GM13976 (cell line): ENCODE measurements around the gene ELF3.
"Not testable (repeated sequence)": the region's sequence is repeated elsewhere in the genome, so short reads cannot be mapped to it uniquely, and the experiment has no call there.

Source experiments
- DNase-seq: peaks from one replicate; pipeline ENCODE4 v3.0.0; 2012; ENCODE audit warnings: low spot score
- in situ Hi-C: fragments of 300-500 bp; cut with MboI; formaldehyde crosslinking; loops from one replicate; pipeline ENCODE4 v1.12.0; 2022; ENCODE audit warnings: low sequenced_read_pairs, mixed read lengths, inconsistent platforms; ENCODE audit not compliant: unreplicated experiment
- TF ChIP-seq, protein P1 (sequence below): IDR thresholded peaks from 2 replicates; pipeline ENCODE4 v1.5.1; 2012; ENCODE audit warnings: borderline replicate concordance, mild to moderate bottlenecking; ENCODE audit not compliant: insufficient read depth; ENCODE audit errors: extremely low read depth, missing control alignments, control extremely low read depth

ELF3 gene

DNA sequence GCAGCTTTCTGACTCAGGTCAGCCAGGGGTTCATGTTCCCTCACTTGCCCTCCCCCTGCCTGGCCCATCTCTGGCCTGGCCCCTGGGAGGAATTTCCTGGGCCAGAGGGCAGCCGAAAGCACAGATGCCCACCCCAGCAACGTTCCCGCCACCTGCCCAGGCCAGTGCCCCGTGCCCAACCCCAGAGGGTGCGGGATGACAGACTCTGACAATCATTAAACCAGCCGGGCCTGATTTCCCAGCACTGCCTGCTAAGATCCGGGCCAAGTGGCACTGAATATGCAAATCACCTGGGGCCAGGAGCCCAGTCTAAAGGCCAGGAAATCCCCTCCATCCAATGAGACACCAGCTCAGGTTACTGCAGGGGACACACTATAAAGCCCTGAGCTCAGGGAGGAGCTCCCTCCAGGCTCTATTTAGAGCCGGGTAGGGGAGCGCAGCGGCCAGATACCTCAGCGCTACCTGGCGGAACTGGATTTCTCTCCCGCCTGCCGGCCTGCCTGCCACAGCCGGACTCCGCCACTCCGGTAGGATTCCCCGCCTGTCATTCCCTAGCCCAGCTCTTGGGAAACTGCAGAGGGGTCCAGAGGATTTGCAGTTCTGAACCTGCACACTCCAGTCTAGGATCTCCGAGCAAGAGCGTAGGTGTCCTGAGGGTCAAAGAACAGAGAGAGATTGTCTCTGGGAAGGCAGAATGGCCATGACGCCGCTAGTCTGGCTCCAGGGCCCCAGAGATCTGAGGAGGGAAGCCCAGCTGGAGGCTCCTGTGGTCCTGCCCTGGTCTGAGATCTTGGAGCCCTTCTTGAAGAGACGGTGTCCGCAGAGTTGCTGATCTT lies at the start of gene ELF3:
ELF3 (plus strand) TSS at position 408 of the 836 bp plus-strand sequence. CDS start 550 bp downstream, outside the sequence.
- in situ Hi-C loops = no loop called here
- peak; percentile 83 for DNase-seq
- TF ChIP-seq, protein P1, sequence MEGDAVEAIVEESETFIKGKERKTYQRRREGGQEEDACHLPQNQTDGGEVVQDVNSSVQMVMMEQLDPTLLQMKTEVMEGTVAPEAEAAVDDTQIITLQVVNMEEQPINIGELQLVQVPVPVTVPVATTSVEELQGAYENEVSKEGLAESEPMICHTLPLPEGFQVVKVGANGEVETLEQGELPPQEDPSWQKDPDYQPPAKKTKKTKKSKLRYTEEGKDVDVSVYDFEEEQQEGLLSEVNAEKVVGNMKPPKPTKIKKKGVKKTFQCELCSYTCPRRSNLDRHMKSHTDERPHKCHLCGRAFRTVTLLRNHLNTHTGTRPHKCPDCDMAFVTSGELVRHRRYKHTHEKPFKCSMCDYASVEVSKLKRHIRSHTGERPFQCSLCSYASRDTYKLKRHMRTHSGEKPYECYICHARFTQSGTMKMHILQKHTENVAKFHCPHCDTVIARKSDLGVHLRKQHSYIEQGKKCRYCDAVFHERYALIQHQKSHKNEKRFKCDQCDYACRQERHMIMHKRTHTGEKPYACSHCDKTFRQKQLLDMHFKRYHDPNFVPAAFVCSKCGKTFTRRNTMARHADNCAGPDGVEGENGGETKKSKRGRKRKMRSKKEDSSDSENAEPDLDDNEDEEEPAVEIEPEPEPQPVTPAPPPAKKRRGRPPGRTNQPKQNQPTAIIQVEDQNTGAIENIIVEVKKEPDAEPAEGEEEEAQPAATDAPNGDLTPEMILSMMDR = no peak

DNA sequence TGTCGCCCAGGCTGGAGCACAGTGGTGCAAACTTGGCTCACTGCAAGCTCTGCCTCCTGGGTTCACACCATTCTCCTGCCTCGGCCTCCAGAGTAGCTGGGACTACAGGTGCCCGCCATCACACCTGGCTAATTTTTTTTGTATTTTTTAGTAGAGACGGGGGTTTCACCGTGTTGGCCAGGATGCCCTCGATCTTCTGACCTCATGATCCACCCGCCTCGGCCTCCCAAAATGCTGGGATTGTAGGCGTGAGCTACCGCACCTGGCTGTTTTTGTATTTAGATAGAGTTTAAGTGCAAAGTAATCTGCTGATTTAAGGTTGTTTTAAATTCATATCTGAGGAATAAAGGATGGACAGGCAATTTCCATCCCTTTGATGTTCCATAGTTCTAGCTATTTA lies 48.0 kb upstream of the ELF3 start:
- DNase-seq, in situ Hi-C loops: not testable (repeated sequence)

DNA sequence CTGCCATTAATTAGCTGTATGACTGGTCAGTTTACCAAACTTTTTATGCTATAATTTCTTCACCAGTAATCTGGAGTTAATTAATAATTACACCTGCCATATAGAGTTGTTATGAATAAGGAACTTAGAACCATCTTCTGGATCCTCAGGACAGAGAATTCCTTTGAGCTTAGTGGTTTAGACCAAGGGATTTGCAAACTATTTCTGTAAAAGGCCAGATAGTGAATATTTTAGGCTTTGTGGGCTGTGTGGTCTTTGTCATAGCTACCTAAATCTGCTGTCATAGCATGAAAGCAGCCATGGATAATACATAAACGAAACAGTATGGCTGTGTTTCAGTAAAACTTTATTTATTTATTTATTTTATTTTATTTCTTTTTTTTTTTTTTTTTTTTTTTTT lies 46.1 kb upstream of the ELF3 start:
- in situ Hi-C loops = no loop called here
- no peak for DNase-seq
- TF ChIP-seq, protein P1 = no peak

DNA sequence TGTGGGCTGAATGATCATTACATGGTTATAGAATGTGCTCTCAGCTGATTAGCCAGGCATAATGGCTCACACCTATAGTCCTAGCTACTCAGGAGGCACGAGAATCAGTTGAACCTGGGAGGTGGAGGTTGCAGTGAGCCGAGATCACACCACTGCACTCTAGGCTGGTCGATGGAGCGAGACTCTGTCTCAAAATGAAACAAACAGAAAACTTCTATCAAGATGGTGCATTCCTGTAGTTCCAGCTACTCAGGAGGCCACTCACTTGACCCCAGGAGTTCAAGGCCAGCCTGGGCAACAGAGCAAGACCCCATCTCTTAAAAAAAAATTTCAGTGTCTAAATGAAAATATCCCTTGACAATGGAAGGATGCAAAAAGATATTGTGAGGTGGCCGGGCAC lies 44.2 kb upstream of the ELF3 start:
- in situ Hi-C loops = no loop called here
- TF ChIP-seq, protein P1 = no peak
- DNase-seq = no peak

DNA sequence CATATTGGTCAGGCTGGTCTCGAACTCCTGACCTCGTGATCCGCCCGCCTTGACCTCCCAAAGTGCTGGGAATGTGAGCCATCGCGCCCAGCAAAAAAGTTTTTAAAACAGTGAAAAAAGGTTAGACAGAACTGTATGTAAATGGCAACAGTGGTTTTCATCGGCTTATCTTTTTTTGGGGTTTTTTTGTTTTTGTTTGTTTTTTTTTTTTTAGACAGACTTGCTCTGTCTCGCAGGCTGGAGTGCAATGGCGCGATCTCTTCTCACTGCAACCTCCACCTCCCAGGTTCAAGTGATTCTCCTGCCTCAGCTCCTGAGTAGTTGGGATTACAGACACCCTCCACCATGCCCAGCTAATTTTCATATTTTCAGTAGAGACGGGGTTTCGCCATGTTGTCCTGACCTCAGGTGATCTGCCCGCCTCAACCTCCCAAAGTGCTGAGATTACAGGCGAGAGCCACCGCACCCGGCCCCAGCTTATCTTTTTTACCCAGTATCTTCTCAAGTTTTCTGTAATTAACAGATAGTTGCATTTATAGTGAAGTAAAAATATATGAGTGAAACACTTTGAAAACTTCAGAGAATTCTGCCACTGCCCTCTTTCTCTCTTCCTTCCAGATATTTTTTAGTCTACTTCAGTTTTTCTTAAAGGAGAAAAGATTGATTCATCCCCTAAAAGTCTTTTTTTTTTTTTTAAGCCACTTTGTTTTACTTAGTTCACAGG lies 42.0 kb upstream of the ELF3 start:
- TF ChIP-seq, protein P1 = no peak
- in situ Hi-C loops = no loop called here
- DNase-seq = no peak

DNA sequence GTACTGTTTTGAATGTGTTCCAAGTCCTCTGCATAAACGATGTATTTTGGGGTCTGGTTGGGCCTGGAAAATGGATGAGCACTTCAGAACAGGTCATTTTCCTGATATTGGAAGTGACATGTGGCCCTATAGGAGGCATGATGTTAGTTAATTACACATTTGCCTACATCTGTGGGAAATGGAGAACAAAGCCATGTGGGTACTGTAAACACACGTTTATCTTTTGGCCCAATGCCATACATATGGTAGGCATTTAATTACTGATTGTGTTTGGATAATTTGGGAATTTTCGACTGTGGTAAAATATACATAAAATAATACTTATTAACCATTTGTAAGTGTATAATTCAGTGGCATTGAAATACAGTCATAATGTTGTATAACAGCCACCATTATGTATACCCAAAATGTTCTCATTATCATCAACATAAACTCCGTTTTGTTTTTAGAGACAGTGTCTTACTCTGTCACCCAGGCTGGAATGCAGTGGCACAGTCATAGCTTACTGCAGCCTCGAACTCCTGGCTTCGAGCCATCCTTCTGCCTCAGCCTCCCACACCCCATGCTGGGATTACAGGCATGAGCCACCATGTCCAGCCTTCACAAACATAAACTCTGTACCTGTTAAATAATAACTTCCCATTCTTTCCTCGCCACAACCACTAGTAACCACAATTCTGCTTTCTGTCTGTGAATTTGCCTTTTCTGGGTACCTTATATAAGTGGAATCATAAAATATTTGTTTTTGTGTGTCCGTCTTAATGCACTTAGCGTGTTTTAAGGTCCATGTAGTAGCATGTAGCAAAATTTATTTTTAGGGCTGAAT lies 39.8 kb upstream of the ELF3 start:
- DNase-seq = no peak
- TF ChIP-seq, protein P1 = no peak
- in situ Hi-C loops = loop anchor here (5.0 kb wide), 1 partner anchor 73 kb away; no protein-coding TSS in a partner anchor
